Psoas muscle (tissue), 8 donors: ENCODE results near the gene MOB3B. TPM values are rescaled to one million over a fixed set of nuclear protein-coding genes. Genes with fewer than 3 reads are reported as not detected.

ENCODE experiments used
- ATAC-seq, 4 donors: fragments of 200-7000 bp; cut with Tn5 transposase; one replicate each; pipeline ENCODE4 v1.9.1; 2020; ENCODE audit warnings: moderate library complexity in 3 of 4, mild to moderate bottlenecking in 2 of 4
- DNase-seq, 2 donors: peaks; one replicate each; pipeline ENCODE4 v3.0.0-alpha.2; 2020
- H3K27ac ChIP-seq: fragments of 200-600 bp; one replicate; pipeline ENCODE4 v1.8.0; 2022
- H3K27me3 ChIP-seq, 3 donors: fragments of 200-600 bp in 1 of 3; one replicate each; pipeline versions ENCODE4 v1.6.1 to v1.8.0; 2013 to 2022; ENCODE audit warnings: low read length in 2 of 3, mild to moderate bottlenecking in 2 of 3, moderate library complexity in 1 of 3; ENCODE audit not compliant: insufficient read depth in 3 of 3
- H3K36me3 ChIP-seq, 2 donors: fragments of 200-600 bp in 1 of 2; one replicate each; pipeline versions ENCODE4 v1.6.1 to v1.8.0; 2013 to 2022; ENCODE audit warnings: low read depth in 1 of 2, mild to moderate bottlenecking in 1 of 2, moderate library complexity in 1 of 2; ENCODE audit not compliant: insufficient read depth in 1 of 2
- H3K4me1 ChIP-seq: fragments of 200-600 bp; one replicate; pipeline ENCODE4 v1.8.0; 2022
- H3K4me3 ChIP-seq: fragments of 200-600 bp; one replicate; pipeline ENCODE4 v1.8.0; 2022; ENCODE audit warnings: mild to moderate bottlenecking
- H3K9me3 ChIP-seq: fragments of 200-600 bp; one replicate; pipeline ENCODE4 v1.8.0; 2022
- CTCF ChIP-seq: fragments of 200-600 bp; IDR thresholded peaks from one replicate; pipeline ENCODE4 v1.8.0; 2022; ENCODE audit warnings: antibody characterized with exemption
- WGBS, 3 donors: extraction: QIAGEN DNeasy Blood & Tissue Kit; methylation state at CpG; one replicate each; pipeline versions ENCODE4 v1.1.6 to v1.1.7; 2013; 5-methylcytosine and 5-hydroxymethylcytosine counted together
- intact Hi-C, 2 donors: fragments of 100-400 bp; cut with DNase I; formaldehyde crosslinking; loops; one replicate each; pipeline versions ENCODE4 v1.11.0 to v1.14.2; 2022
- polyA plus RNA-seq, 3 donors: library from polyadenylated mRNA; stranded (reverse); fragments of 200-250 nt; gene quantifications; one replicate each; pipeline ENCODE4 v1.2.3, GENCODE V29; 2013
- total RNA-seq, 4 donors: library from RNA; stranded (reverse); fragmentation: NEBNext Ultra II Directional in 2 of 4; extraction: Animal tissue kit (Norgen Biotek cat#: 25700) in 2 of 4; gene quantifications; one replicate each; pipeline versions ENCODE4 v1.2.1 to v1.2.4, GENCODE V29; 2021 to 2023
- donor health status: healthy with polysubstance abuse.
- donor health status: DM: no; HTN: no; CAD: no; lungs with moderate emphysema.
- donor health status: Bipolar disorder and iron deficiency.
- donor health status: healthy.
- donor health status: DM: yes; HTN: yes; CAD: no.
- donor health status: DM: no; HTN: no; CAD: no.
- donor health status: DM: no; HTN: no; CAD: no.
- donor health status: DM: yes; HTN: yes; CAD: no.

Gene MOB3B
- total and polyA plus RNA-seq, 7 donors: 0.57 to 4.5 (median 1.8) TPM

- H3K27ac ChIP-seq: no peak overlapping the region
- intact Hi-C loops: no loop called here
- no peak for ATAC-seq
- H3K9me3 ChIP-seq: no peaks in the 10 kb centered on the region
- WGBS, 3 donors: 77 to 86% (median 79%) methylated on average over 4 of the region's 4 CpGs
- DNase-seq: no peak
- peaks cover 6% of the 10 kb centered on the region for H3K4me1 ChIP-seq
- H3K4me3 ChIP-seq: no peak overlapping the region
- TF ChIP-seq CTCF: no peak
- no peaks in the 10 kb centered on the region for H3K27me3 ChIP-seq
- peaks cover 0 to 5% of the 10 kb centered on the region in 2 donors for H3K36me3 ChIP-seq
These were observed 168.1 kb downstream of the MOB3B start for GRCh38 chr9:27361492-27361891.

GRCh38 chr9:27359763-27360162 lies 169.9 kb downstream of the MOB3B start:
- no peak for DNase-seq
- intact Hi-C loops: no loop called here

GRCh38 chr9:27358007-27358406 lies 171.6 kb downstream of the MOB3B start:
- no peak for DNase-seq
- intact Hi-C loops: no loop called here
- no peaks in the 10 kb centered on the region for H3K9me3 ChIP-seq
- H3K4me1 ChIP-seq: no peaks in the 10 kb centered on the region
- H3K27ac ChIP-seq: peak overlapping the region; percentile 7
- H3K4me3 ChIP-seq: no peak overlapping the region
- no peaks in the 10 kb centered on the region for H3K27me3 ChIP-seq
- peaks cover 0 to 5% of the 10 kb centered on the region in 2 donors for H3K36me3 ChIP-seq
- peak; percentile 39 to 92 (median 88) for ATAC-seq
- no peak for TF ChIP-seq CTCF

More at GRCh38 chr9:27359763-27360162, 169.9 kb downstream of the MOB3B start:
- TF ChIP-seq CTCF: no peak
- no peak for ATAC-seq
- H3K27me3 ChIP-seq: no peaks in the 10 kb centered on the region
- peaks cover 0 to 5% of the 10 kb centered on the region in 2 donors for H3K36me3 ChIP-seq
- H3K27ac ChIP-seq: no peak overlapping the region
- WGBS, 3 donors: 95 to 97% (median 96%) methylated on average over 6 of the region's 6 CpGs
- H3K9me3 ChIP-seq: no peaks in the 10 kb centered on the region
- H3K4me1 ChIP-seq: no peaks in the 10 kb centered on the region
- no peak overlapping the region for H3K4me3 ChIP-seq

GRCh38 chr9:27356446-27356845 lies 173.2 kb downstream of the MOB3B start:
- no peak for TF ChIP-seq CTCF
- intact Hi-C loops: no loop called here
- Histone ChIP-seq H3K4me3 (no peak overlapping the region), H3K27ac (no peak overlapping the region), H3K36me3 (peaks cover 0 to 5% of the 10 kb centered on the region in 2 donors), H3K4me1 (no peaks in the 10 kb centered on the region), H3K9me3 (no peaks in the 10 kb centered on the region), H3K27me3 (no peaks in the 10 kb centered on the region)
- ATAC-seq (no peak), DNase-seq (no peak)
- WGBS, 3 donors: 85 to 93% (median 86%) methylated on average over 2 of the region's 2 CpGs

- no peaks in the 10 kb centered on the region for H3K27me3 ChIP-seq
- TF ChIP-seq CTCF: no peak
- no peak overlapping the region for H3K4me3 ChIP-seq
- peaks cover 0 to 5% of the 10 kb centered on the region in 2 donors for H3K36me3 ChIP-seq
- no peak for ATAC-seq
- 67 to 81% (median 74%) methylated on average over 3 of the region's 3 CpGs for WGBS, 3 donors
- no peaks in the 10 kb centered on the region for H3K9me3 ChIP-seq
- intact Hi-C loops: no loop called here
- DNase-seq: no peak
- H3K4me1 ChIP-seq: peaks cover 5% of the 10 kb centered on the region
- no peak overlapping the region for H3K27ac ChIP-seq
These were observed 174.4 kb downstream of the MOB3B start for GRCh38 chr9:27355166-27355565.
